Thyroid gland (tissue), 4 donors: ENCODE data around the gene MRPS27.

ENCODE experiments used
- POLR2A ChIP-seq, 2 donors: fragments of 450-650 bp; IDR thresholded peaks; one replicate each; pipeline ENCODE4 v1.6.1; 2017; ENCODE audit warnings: antibody characterized with exemption in 2 of 2, mild to moderate bottlenecking in 2 of 2, moderate library complexity in 1 of 2
- TF ChIP-seq, protein P1 (sequence below), 6 experiments: fragments of 200-600 bp in 3 of 6; fragments of 450-650 bp in 3 of 6; sonication (generic) in 3 of 6; IDR thresholded peaks; one replicate each; pipeline ENCODE4 v1.5.1; 2016 to 2019; ENCODE audit warnings: antibody characterized with exemption in 6 of 6, mild to moderate bottlenecking in 2 of 6, inconsistent platforms in 1 of 6, moderate library complexity in 1 of 6

DNA sequence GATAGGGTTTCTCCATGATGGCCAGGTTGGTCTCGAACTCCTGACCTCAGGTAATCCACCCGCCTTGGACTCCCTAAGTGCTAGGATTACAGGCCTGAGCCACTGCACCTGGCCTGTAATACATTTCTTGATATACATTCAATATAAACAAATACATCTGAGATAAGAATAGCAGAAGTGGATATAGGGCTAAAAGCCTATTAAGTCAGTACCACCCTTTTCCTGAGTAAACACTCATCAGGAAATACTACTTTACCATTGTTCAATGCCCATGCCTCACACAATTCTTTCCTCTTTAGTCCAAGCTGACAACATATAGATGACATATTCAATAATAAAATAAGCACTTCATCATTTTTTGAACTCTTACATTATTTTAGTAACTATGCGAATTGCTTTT is 64.8 kb downstream of the MRPS27 start:
- TF ChIP-seq, protein P1, sequence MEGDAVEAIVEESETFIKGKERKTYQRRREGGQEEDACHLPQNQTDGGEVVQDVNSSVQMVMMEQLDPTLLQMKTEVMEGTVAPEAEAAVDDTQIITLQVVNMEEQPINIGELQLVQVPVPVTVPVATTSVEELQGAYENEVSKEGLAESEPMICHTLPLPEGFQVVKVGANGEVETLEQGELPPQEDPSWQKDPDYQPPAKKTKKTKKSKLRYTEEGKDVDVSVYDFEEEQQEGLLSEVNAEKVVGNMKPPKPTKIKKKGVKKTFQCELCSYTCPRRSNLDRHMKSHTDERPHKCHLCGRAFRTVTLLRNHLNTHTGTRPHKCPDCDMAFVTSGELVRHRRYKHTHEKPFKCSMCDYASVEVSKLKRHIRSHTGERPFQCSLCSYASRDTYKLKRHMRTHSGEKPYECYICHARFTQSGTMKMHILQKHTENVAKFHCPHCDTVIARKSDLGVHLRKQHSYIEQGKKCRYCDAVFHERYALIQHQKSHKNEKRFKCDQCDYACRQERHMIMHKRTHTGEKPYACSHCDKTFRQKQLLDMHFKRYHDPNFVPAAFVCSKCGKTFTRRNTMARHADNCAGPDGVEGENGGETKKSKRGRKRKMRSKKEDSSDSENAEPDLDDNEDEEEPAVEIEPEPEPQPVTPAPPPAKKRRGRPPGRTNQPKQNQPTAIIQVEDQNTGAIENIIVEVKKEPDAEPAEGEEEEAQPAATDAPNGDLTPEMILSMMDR (IDR thresholded peaks at IDR 0.05), result no peak
- TF ChIP-seq POLR2A (IDR thresholded peaks at IDR 0.05), result no peak
